B cell (primary cell): Measurements from ENCODE around the gene SLA2. TPM values are rescaled to one million over a fixed set of nuclear protein-coding genes. Genes with fewer than 3 reads are reported as not detected.
"Not testable (repeated sequence)": the region's sequence is repeated elsewhere in the genome, so short reads cannot be mapped to it uniquely, and the experiment has no call there.

ENCODE experiments used
- ATAC-seq: fragments of 200-7000 bp; cut with Tn5 transposase; one replicate; pipeline ENCODE4 v1.10.0; 2021; ENCODE audit warnings: low read depth, mild to moderate bottlenecking, moderate number of reproducible peaks, moderate library complexity
- CTCF ChIA-PET: fragments of 350-600 bp; sonication (Branson Sonifier 250); formaldehyde crosslinking; loops from one replicate; lab custom pipeline; 2021; ENCODE audit warnings: antibody characterized with exemption, inconsistent platforms; lab: Charles Lee
- POLR2A ChIA-PET: fragments of 350-600 bp; sonication (Branson Sonifier 250); formaldehyde crosslinking; loops from one replicate; lab custom pipeline; 2021; ENCODE audit warnings: antibody characterized with exemption; lab: Charles Lee
- DNase-seq: peaks from one replicate; pipeline ENCODE4 v3.0.0; 2013
- H2AFZ ChIP-seq: 2 replicates; pipeline ENCODE4 v1.6.1; 2012; ENCODE audit warnings: mild to moderate bottlenecking, low read depth, low read length; ENCODE audit not compliant: insufficient read depth, poor library complexity, severe bottlenecking
- H3K27ac ChIP-seq, 2 donors: 1 replicate in 1 of 2; 2 replicates in 1 of 2; pipeline ENCODE4 v1.5.1; 2012 to 2013; ENCODE audit warnings: low read length in 2 of 2, mild to moderate bottlenecking in 2 of 2, moderate library complexity in 1 of 2
- H3K27me3 ChIP-seq, 4 experiments: fragments of 200-600 bp in 1 of 4; sonication (generic) in 1 of 4; replicated peaks in 1 of 4; 1 replicate in 2 of 4; 2 replicates in 2 of 4; pipeline versions ENCODE4 v1.6.1 to v1.7.0; 2013 to 2016; ENCODE audit warnings: low read length in 3 of 4, mild to moderate bottlenecking in 2 of 4, mixed read lengths in 1 of 4, moderate library complexity in 1 of 4; ENCODE audit not compliant: insufficient read depth in 4 of 4, control insufficient read depth in 3 of 4; ENCODE audit errors: control extremely low read depth in 1 of 4
- H3K36me3 ChIP-seq, 2 experiments: replicated peaks in 1 of 2; 1 replicate in 1 of 2; 2 replicates in 1 of 2; pipeline versions ENCODE4 v1.6.1 to v1.7.1; 2013; ENCODE audit warnings: low read length in 1 of 2; ENCODE audit not compliant: insufficient read depth in 2 of 2, control insufficient read depth in 1 of 2; ENCODE audit errors: control extremely low read depth in 1 of 2, extremely low read depth in 1 of 2
- H3K4me1 ChIP-seq, 2 donors: fragments of 200-600 bp in 1 of 2; sonication (generic) in 1 of 2; 1 replicate in 1 of 2; 2 replicates in 1 of 2; pipeline versions ENCODE4 v1.5.1 to v1.6.1; 2013 to 2017; ENCODE audit warnings: low read length in 2 of 2; ENCODE audit not compliant: control insufficient read depth in 2 of 2, insufficient read depth in 2 of 2
- H3K4me2 ChIP-seq: replicated peaks from 2 replicates; pipeline ENCODE3; 2012; ENCODE audit warnings: mild to moderate bottlenecking, low read depth, low read length; ENCODE audit not compliant: poor library complexity, severe bottlenecking
- H3K4me3 ChIP-seq, 5 experiments: fragments of 200-600 bp in 1 of 5; sonication (generic) in 1 of 5; 1 replicate in 3 of 5; 2 replicates in 2 of 5; pipeline versions ENCODE4 v1.5.1 to v1.7.0; 2011 to 2016; ENCODE audit warnings: low read length in 4 of 5, mild to moderate bottlenecking in 4 of 5, low read depth in 2 of 5, control low read depth in 1 of 5, moderate library complexity in 1 of 5; ENCODE audit not compliant: insufficient read depth in 1 of 5; ENCODE audit errors: control extremely low read depth in 1 of 5, extremely low read depth in 1 of 5
- H3K79me2 ChIP-seq: fragments of 200-600 bp; sonication (generic); one replicate; pipeline ENCODE4 v1.6.0; 2016; ENCODE audit warnings: low read length; ENCODE audit not compliant: control insufficient read depth, insufficient read depth
- H3K9ac ChIP-seq: fragments of 200-600 bp; sonication (generic); 2 replicates; pipeline ENCODE4 v1.6.1; 2017; ENCODE audit warnings: mild to moderate bottlenecking, low read length, moderate library complexity
- H3K9me3 ChIP-seq, 3 donors: one replicate each; pipeline versions ENCODE4 v1.6.1 to v1.7.1; 2013; ENCODE audit warnings: low read length in 2 of 3; ENCODE audit not compliant: control insufficient read depth in 2 of 3, insufficient read depth in 1 of 3; ENCODE audit errors: control extremely low read depth in 1 of 3
- H4K20me1 ChIP-seq: 2 replicates; pipeline ENCODE4 v1.6.0; 2012; ENCODE audit warnings: mild to moderate bottlenecking, low read length; ENCODE audit not compliant: insufficient read depth, control insufficient read depth, poor library complexity, severe bottlenecking
- H3K27ac Mint-ChIP-seq: one replicate; pipeline ENCODE4 v1.8.0; 2021; ENCODE audit warnings: mixed read lengths
- H3K27me3 Mint-ChIP-seq: one replicate; pipeline ENCODE4 v1.8.0; 2021; ENCODE audit warnings: mixed read lengths
- H3K4me1 Mint-ChIP-seq: one replicate; pipeline ENCODE4 v1.8.0; 2021; ENCODE audit warnings: mixed read lengths
- H3K4me3 Mint-ChIP-seq: one replicate; pipeline ENCODE4 v1.8.0; 2021; ENCODE audit warnings: mixed read lengths
- H3K9me3 Mint-ChIP-seq: one replicate; pipeline ENCODE4 v1.8.0; 2022; ENCODE audit warnings: mixed read lengths; ENCODE audit not compliant: insufficient read depth
- WGBS: methylation state at CpG from one replicate; pipeline ENCODE4 v1.1.5; 2013; ENCODE audit warnings: missing lambda C conversion rate; ENCODE audit not compliant: insufficient coverage; 5-methylcytosine and 5-hydroxymethylcytosine counted together
- intact Hi-C: fragments of 100-400 bp; cut with micrococcal nuclease; formaldehyde crosslinking; loops from one replicate; pipeline ENCODE4 v1.10.0; 2022
- polyA minus RNA-seq: library from RNA; depleted of rRNA, polyadenylated mRNA; stranded (reverse); fragments of >200 nt; gene quantifications from 2 replicates; pipeline ENCODE4 v1.2.3, GENCODE V29; 2012
- polyA plus RNA-seq: library from polyadenylated mRNA; depleted of rRNA; stranded (reverse); fragments of >200 nt; gene quantifications from 2 replicates; pipeline ENCODE4 v1.2.3, GENCODE V29; 2012
- total RNA-seq, 2 donors: library from RNA; stranded (reverse); fragments of 120-200 nt in 1 of 2; gene quantifications; 1 replicate in 1 of 2; 2 replicates in 1 of 2; pipeline versions ENCODE4 v1.2.3 to v1.2.4, GENCODE V29; 2013 to 2022
- TF ChIP-seq, protein P1 (sequence below): fragments of 200-600 bp; IDR thresholded peaks from one replicate; pipeline ENCODE4 v1.8.0; 2022; ENCODE audit warnings: antibody characterized with exemption, mild to moderate bottlenecking

SLA2 gene, protein sequence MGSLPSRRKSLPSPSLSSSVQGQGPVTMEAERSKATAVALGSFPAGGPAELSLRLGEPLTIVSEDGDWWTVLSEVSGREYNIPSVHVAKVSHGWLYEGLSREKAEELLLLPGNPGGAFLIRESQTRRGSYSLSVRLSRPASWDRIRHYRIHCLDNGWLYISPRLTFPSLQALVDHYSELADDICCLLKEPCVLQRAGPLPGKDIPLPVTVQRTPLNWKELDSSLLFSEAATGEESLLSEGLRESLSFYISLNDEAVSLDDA
- 0.58 and 0.76 TPM in 2 replicates for total RNA-seq
- 2.7 TPM for total RNA-seq (2013)
- 0.73 and 1.5 TPM in 2 replicates for polyA plus RNA-seq
- polyA minus RNA-seq = 0.43 and 1.9 TPM in 2 replicates

DNA sequence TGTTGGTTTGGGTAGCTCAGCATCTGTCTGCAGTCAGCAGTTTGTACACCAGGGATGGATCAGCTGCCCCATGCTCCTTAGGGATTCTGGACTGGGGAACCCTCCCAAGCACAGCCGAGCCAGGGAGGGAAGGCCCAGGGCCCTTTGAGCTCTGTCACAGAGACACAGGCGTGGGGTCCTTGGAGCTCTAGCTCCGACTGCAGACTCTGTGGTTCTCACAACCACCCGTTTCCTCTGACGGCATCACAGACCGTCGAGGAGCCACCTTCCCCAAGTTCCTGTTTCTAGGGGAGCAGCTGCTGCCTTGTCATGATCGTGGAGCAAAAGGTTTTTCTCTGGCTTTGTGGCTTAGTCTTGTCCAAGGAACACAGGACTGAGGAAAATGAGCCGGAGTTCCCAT lies at the start of gene SLA2:
Gene SLA2, minus strand, starts transcription at position 199 of the 400 bp plus-strand sequence. CDS start 4,861 bp downstream, outside the sequence.
- Histone ChIP-seq H3K27ac (no peak within 1 kb of the TSS), H3K9ac (no peak within 1 kb of the TSS), H2AFZ (peak within 1 kb of the TSS; percentile 33), H3K36me3 (no peaks in the 10 kb centered on the region), H3K4me1 (peaks cover 9 to 13% of the 10 kb centered on the region in 2 donors), H3K9me3 (no peaks in the 10 kb centered on the region), H3K4me3 (no peak within 1 kb of the TSS), H3K79me2 (no peaks in the 10 kb centered on the region), H3K27me3 (no peaks in the 10 kb centered on the region), H3K4me2 (peak within 1 kb of the TSS; percentile 17), H4K20me1 (no peaks in the 10 kb centered on the region)
- Mint-ChIP-seq H3K27ac (peak within 1 kb of the TSS; percentile 80), H3K9me3 (no peaks in the 10 kb centered on the region), H3K4me3 (peak within 1 kb of the TSS; percentile 39), H3K27me3 (no peaks in the 10 kb centered on the region), H3K4me1 (peaks cover 27% of the 10 kb centered on the region)
- 1% methylated on average over 9 of the region's 9 CpGs for whole genome bisulfite sequencing
- CTCF ChIA-PET = interaction anchor here (0.6 to 1.8 kb wide), 8 partner anchors 20 to 276 kb away, joined by 3 to 5 read pairs (median 3); partner anchors contain the start of gene RAB5IF
- POLR2A ChIA-PET = interaction anchor here (0.6 kb wide), 3 partner anchors 52 to 410 kb away, joined by 3 to 10 read pairs (median 6); partner anchors contain the start of gene AAR2
- intact Hi-C loops = no loop called here
- DNase-seq (peak; percentile 60), ATAC-seq (peak; percentile 86)
- TF ChIP-seq, protein P1, sequence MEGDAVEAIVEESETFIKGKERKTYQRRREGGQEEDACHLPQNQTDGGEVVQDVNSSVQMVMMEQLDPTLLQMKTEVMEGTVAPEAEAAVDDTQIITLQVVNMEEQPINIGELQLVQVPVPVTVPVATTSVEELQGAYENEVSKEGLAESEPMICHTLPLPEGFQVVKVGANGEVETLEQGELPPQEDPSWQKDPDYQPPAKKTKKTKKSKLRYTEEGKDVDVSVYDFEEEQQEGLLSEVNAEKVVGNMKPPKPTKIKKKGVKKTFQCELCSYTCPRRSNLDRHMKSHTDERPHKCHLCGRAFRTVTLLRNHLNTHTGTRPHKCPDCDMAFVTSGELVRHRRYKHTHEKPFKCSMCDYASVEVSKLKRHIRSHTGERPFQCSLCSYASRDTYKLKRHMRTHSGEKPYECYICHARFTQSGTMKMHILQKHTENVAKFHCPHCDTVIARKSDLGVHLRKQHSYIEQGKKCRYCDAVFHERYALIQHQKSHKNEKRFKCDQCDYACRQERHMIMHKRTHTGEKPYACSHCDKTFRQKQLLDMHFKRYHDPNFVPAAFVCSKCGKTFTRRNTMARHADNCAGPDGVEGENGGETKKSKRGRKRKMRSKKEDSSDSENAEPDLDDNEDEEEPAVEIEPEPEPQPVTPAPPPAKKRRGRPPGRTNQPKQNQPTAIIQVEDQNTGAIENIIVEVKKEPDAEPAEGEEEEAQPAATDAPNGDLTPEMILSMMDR = no peak

DNA sequence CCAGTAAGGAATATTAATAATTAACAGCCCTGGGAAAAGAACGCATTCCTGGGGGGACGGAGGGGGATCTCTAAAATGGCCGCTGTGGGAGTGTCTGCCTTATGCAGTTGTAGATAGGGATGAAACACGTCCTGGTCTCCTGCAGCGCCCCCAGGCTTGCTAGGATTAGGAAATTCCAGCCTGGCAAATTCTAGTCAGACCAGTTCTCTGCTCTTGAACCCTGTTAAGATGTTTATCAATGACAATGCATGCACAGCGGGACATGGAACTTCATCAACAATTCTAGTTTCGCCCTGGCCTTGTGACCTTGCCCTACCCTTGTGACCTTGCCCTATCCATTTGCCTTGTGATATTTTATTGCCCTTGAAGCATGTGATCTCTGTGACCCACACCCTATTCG lies 49.5 kb upstream of the SLA2 start:
- over 99% methylated on average over 8 of the region's 8 CpGs for WGBS
- H3K27ac Mint-ChIP-seq, H3K4me1 Mint-ChIP-seq, H3K4me3 Mint-ChIP-seq, ATAC-seq, H3K4me1 ChIP-seq, H3K9ac ChIP-seq, H3K9me3 Mint-ChIP-seq, H4K20me1 ChIP-seq, H3K36me3 ChIP-seq, H3K27me3 ChIP-seq, H3K4me3 ChIP-seq, H3K27ac ChIP-seq, H2AFZ ChIP-seq, intact Hi-C loops, H3K4me2 ChIP-seq, H3K79me2 ChIP-seq, DNase-seq, H3K27me3 Mint-ChIP-seq, POLR2A ChIA-PET, H3K9me3 ChIP-seq: not testable (repeated sequence)
- CTCF ChIA-PET = interaction anchor here (0.7 kb wide), 1 partner anchor 256 kb away, joined by 4 read pairs; no protein-coding TSS in a partner anchor
